Measurements from ENCODE around the gene NFIX.

DNA sequence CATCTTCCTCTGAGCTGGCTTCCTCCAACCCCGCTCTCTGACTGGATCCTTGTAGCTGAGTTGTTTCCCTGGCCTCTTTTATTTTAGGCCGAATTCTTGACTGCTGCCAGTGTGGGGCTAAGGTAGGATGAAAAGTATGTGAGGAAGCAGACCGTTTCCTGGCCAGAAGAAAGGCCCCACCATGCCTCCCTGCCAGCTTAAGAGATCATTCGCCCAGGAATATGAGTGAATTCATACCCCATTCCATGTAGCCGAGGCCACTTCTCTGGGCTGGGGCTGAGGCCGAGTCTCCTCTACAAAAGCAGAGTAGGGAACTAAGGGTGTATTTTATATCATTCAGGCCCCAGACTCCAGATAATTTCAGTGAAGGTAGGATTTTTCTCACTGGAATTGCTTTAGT is 32.3 kb downstream of the NFIX start:
- TF ChIP-seq, protein P1, sequence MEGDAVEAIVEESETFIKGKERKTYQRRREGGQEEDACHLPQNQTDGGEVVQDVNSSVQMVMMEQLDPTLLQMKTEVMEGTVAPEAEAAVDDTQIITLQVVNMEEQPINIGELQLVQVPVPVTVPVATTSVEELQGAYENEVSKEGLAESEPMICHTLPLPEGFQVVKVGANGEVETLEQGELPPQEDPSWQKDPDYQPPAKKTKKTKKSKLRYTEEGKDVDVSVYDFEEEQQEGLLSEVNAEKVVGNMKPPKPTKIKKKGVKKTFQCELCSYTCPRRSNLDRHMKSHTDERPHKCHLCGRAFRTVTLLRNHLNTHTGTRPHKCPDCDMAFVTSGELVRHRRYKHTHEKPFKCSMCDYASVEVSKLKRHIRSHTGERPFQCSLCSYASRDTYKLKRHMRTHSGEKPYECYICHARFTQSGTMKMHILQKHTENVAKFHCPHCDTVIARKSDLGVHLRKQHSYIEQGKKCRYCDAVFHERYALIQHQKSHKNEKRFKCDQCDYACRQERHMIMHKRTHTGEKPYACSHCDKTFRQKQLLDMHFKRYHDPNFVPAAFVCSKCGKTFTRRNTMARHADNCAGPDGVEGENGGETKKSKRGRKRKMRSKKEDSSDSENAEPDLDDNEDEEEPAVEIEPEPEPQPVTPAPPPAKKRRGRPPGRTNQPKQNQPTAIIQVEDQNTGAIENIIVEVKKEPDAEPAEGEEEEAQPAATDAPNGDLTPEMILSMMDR (IDR thresholded peaks at IDR 0.05; ENCODE audit: insufficient read depth, low read depth, low read length) = no peak
- no peak for TF ChIP-seq EZH2 (IDR thresholded peaks at IDR 0.05; ENCODE audit: insufficient read depth, low read length)

Measured in astrocyte (in vitro differentiated cells and primary cell).